Measurements from ENCODE around the gene PGS1.

Gene PGS1

GRCh38 chr17:78346605-78347250 lies 31.7 kb upstream of the PGS1 start:
- no peak for DNase-seq

- no peak for DNase-seq
These were observed 31.0 kb upstream of the PGS1 start for GRCh38 chr17:78347453-78347852.

- no peak for DNase-seq
These were observed 30.2 kb upstream of the PGS1 start for GRCh38 chr17:78348055-78348770.

GRCh38 chr17:78349891-78350642 lies 28.4 kb upstream of the PGS1 start:
- no peak for DNase-seq

GRCh38 chr17:78351449-78352006 lies 26.9 kb upstream of the PGS1 start:
- no peak for DNase-seq

- no peak for DNase-seq
These were observed 24.6 kb upstream of the PGS1 start for GRCh38 chr17:78353834-78354233.

GRCh38 chr17:78355045-78355641 lies 23.3 kb upstream of the PGS1 start:
- DNase-seq = peak in 1 of 2 donors; percentile 50

- DNase-seq = no peak
These were observed 22.7 kb upstream of the PGS1 start for GRCh38 chr17:78355701-78356100.

GRCh38 chr17:78356101-78356713 lies 22.2 kb upstream of the PGS1 start:
- peak; percentile 94 to 95 for DNase-seq

- peak in 1 of 2 donors; percentile 30 for DNase-seq
These were observed 21.3 kb upstream of the PGS1 start for GRCh38 chr17:78357177-78357586.

- DNase-seq = no peak
These were observed 20.5 kb upstream of the PGS1 start for GRCh38 chr17:78357672-78358537.

- no peak for DNase-seq
These were observed 19.7 kb upstream of the PGS1 start for GRCh38 chr17:78358538-78359320.

GRCh38 chr17:78359321-78359996 lies 19.0 kb upstream of the PGS1 start:
- no peak for DNase-seq

- DNase-seq = peak; percentile 97
These were observed 18.5 kb upstream of the PGS1 start, which contains the start of gene SOCS3 for GRCh38 chr17:78359997-78360370. Gene SOCS3 (minus strand): TSS chr17:78360077. CDS start chr17:78359095, 982 bp downstream.

- peak; percentile 85 to 86 for DNase-seq
These were observed 17.9 kb upstream of the PGS1 start for GRCh38 chr17:78360371-78361224.

- no peak for DNase-seq
These were observed 17.2 kb upstream of the PGS1 start for GRCh38 chr17:78361225-78361701.

GRCh38 chr17:78362232-78362631 lies 16.2 kb upstream of the PGS1 start:
- DNase-seq = no peak

GRCh38 chr17:78362671-78363070 lies 15.8 kb upstream of the PGS1 start:
- DNase-seq = no peak
